B cell (primary cell): ENCODE results near the gene PPP6R3. TPM values are rescaled to one million over a fixed set of nuclear protein-coding genes. Genes with fewer than 3 reads are reported as not detected.

Experiments
- ATAC-seq: fragments of 200-7000 bp; cut with Tn5 transposase; one replicate; pipeline ENCODE4 v1.10.0; 2021; ENCODE audit warnings: low read depth, mild to moderate bottlenecking, moderate number of reproducible peaks, moderate library complexity
- CTCF ChIA-PET: fragments of 350-600 bp; sonication (Branson Sonifier 250); formaldehyde crosslinking; loops from one replicate; lab custom pipeline; 2021; ENCODE audit warnings: antibody characterized with exemption, inconsistent platforms; lab: Charles Lee
- POLR2A ChIA-PET: fragments of 350-600 bp; sonication (Branson Sonifier 250); formaldehyde crosslinking; loops from one replicate; lab custom pipeline; 2021; ENCODE audit warnings: antibody characterized with exemption; lab: Charles Lee
- DNase-seq: peaks from one replicate; pipeline ENCODE4 v3.0.0; 2013
- H2AFZ ChIP-seq: 2 replicates; pipeline ENCODE4 v1.6.1; 2012; ENCODE audit warnings: mild to moderate bottlenecking, low read depth, low read length; ENCODE audit not compliant: insufficient read depth, poor library complexity, severe bottlenecking
- H3K27ac ChIP-seq, 2 donors: 1 replicate in 1 of 2; 2 replicates in 1 of 2; pipeline ENCODE4 v1.5.1; 2012 to 2013; ENCODE audit warnings: low read length in 2 of 2, mild to moderate bottlenecking in 2 of 2, moderate library complexity in 1 of 2
- H3K27me3 ChIP-seq, 4 experiments: fragments of 200-600 bp in 1 of 4; sonication (generic) in 1 of 4; replicated peaks in 1 of 4; 1 replicate in 2 of 4; 2 replicates in 2 of 4; pipeline versions ENCODE4 v1.6.1 to v1.7.0; 2013 to 2016; ENCODE audit warnings: low read length in 3 of 4, mild to moderate bottlenecking in 2 of 4, mixed read lengths in 1 of 4, moderate library complexity in 1 of 4; ENCODE audit not compliant: insufficient read depth in 4 of 4, control insufficient read depth in 3 of 4; ENCODE audit errors: control extremely low read depth in 1 of 4
- H3K36me3 ChIP-seq, 2 experiments: replicated peaks in 1 of 2; 1 replicate in 1 of 2; 2 replicates in 1 of 2; pipeline versions ENCODE4 v1.6.1 to v1.7.1; 2013; ENCODE audit warnings: low read length in 1 of 2; ENCODE audit not compliant: insufficient read depth in 2 of 2, control insufficient read depth in 1 of 2; ENCODE audit errors: control extremely low read depth in 1 of 2, extremely low read depth in 1 of 2
- H3K4me1 ChIP-seq, 2 donors: fragments of 200-600 bp in 1 of 2; sonication (generic) in 1 of 2; 1 replicate in 1 of 2; 2 replicates in 1 of 2; pipeline versions ENCODE4 v1.5.1 to v1.6.1; 2013 to 2017; ENCODE audit warnings: low read length in 2 of 2; ENCODE audit not compliant: control insufficient read depth in 2 of 2, insufficient read depth in 2 of 2
- H3K4me2 ChIP-seq: replicated peaks from 2 replicates; pipeline ENCODE3; 2012; ENCODE audit warnings: mild to moderate bottlenecking, low read depth, low read length; ENCODE audit not compliant: poor library complexity, severe bottlenecking
- H3K4me3 ChIP-seq, 5 experiments: fragments of 200-600 bp in 1 of 5; sonication (generic) in 1 of 5; 1 replicate in 3 of 5; 2 replicates in 2 of 5; pipeline versions ENCODE4 v1.5.1 to v1.7.0; 2011 to 2016; ENCODE audit warnings: low read length in 4 of 5, mild to moderate bottlenecking in 4 of 5, low read depth in 2 of 5, control low read depth in 1 of 5, moderate library complexity in 1 of 5; ENCODE audit not compliant: insufficient read depth in 1 of 5; ENCODE audit errors: control extremely low read depth in 1 of 5, extremely low read depth in 1 of 5
- H3K79me2 ChIP-seq: fragments of 200-600 bp; sonication (generic); one replicate; pipeline ENCODE4 v1.6.0; 2016; ENCODE audit warnings: low read length; ENCODE audit not compliant: control insufficient read depth, insufficient read depth
- H3K9ac ChIP-seq: fragments of 200-600 bp; sonication (generic); 2 replicates; pipeline ENCODE4 v1.6.1; 2017; ENCODE audit warnings: mild to moderate bottlenecking, low read length, moderate library complexity
- H3K9me3 ChIP-seq, 3 donors: one replicate each; pipeline versions ENCODE4 v1.6.1 to v1.7.1; 2013; ENCODE audit warnings: low read length in 2 of 3; ENCODE audit not compliant: control insufficient read depth in 2 of 3, insufficient read depth in 1 of 3; ENCODE audit errors: control extremely low read depth in 1 of 3
- H4K20me1 ChIP-seq: 2 replicates; pipeline ENCODE4 v1.6.0; 2012; ENCODE audit warnings: mild to moderate bottlenecking, low read length; ENCODE audit not compliant: insufficient read depth, control insufficient read depth, poor library complexity, severe bottlenecking
- H3K27ac Mint-ChIP-seq: one replicate; pipeline ENCODE4 v1.8.0; 2021; ENCODE audit warnings: mixed read lengths
- H3K27me3 Mint-ChIP-seq: one replicate; pipeline ENCODE4 v1.8.0; 2021; ENCODE audit warnings: mixed read lengths
- H3K4me1 Mint-ChIP-seq: one replicate; pipeline ENCODE4 v1.8.0; 2021; ENCODE audit warnings: mixed read lengths
- H3K4me3 Mint-ChIP-seq: one replicate; pipeline ENCODE4 v1.8.0; 2021; ENCODE audit warnings: mixed read lengths
- H3K9me3 Mint-ChIP-seq: one replicate; pipeline ENCODE4 v1.8.0; 2022; ENCODE audit warnings: mixed read lengths; ENCODE audit not compliant: insufficient read depth
- EZH2 ChIP-seq: IDR thresholded peaks from 2 replicates; pipeline ENCODE4 v1.6.1; 2012; ENCODE audit warnings: borderline replicate concordance, low read depth, mild to moderate bottlenecking, moderate library complexity, low read length; ENCODE audit not compliant: insufficient read depth, poor library complexity, severe bottlenecking
- WGBS: methylation state at CpG from one replicate; pipeline ENCODE4 v1.1.5; 2013; ENCODE audit warnings: missing lambda C conversion rate; ENCODE audit not compliant: insufficient coverage; 5-methylcytosine and 5-hydroxymethylcytosine counted together
- intact Hi-C: fragments of 100-400 bp; cut with micrococcal nuclease; formaldehyde crosslinking; loops from one replicate; pipeline ENCODE4 v1.10.0; 2022
- polyA plus RNA-seq: library from polyadenylated mRNA; depleted of rRNA; stranded (reverse); fragments of >200 nt; gene quantifications from 2 replicates; pipeline ENCODE4 v1.2.3, GENCODE V29; 2012
- total RNA-seq, 2 donors: library from RNA; stranded (reverse); fragments of 120-200 nt in 1 of 2; gene quantifications; 1 replicate in 1 of 2; 2 replicates in 1 of 2; pipeline versions ENCODE4 v1.2.3 to v1.2.4, GENCODE V29; 2013 to 2022
- TF ChIP-seq, protein P1 (sequence below): fragments of 200-600 bp; IDR thresholded peaks from one replicate; pipeline ENCODE4 v1.8.0; 2022; ENCODE audit warnings: antibody characterized with exemption, mild to moderate bottlenecking

PPP6R3 gene
- total and polyA plus RNA-seq, 2 donors (not counting 1 experiment from before 2014, with no cell fraction given): 48.5 to 159 TPM

DNA sequence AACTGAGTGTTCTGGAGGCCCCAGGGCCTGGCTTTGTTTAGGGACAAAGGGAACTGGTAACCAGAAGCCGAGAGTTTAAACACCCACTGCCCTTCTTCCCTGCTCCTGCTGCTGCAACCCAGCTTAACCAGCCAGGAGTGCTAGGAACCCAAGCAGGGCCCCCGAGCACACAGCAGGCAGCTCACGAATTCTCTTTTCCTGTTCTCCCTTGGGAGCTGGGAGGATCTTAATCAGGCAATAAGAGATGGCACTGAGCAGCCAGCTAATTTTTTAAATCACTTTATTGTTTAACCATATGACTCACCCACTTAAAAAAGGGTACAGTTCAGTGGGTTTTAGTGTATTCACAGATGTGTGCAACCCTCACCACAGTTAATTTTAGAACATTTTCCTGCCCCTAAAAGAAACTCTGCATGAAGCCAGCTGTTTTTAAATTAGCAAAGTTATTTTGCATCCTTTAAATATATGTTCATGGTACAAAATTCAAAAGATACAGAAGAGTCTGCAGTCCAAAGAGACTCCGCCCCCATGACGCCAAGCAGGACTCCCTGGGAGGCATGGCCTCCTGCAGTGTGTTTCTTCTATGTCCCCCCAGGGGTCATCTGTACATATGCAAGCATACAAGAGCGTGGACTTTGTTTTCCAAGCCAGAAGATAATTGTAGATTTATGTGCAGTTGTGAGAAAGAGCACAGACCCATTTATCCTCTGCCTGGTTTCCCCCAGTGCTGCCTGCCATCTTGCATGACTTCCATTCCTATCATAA, 18.9 kb upstream of the PPP6R3 start:
- H2AFZ ChIP-seq: no peak overlapping the region
- no peak for TF ChIP-seq EZH2
- TF ChIP-seq, protein P1, sequence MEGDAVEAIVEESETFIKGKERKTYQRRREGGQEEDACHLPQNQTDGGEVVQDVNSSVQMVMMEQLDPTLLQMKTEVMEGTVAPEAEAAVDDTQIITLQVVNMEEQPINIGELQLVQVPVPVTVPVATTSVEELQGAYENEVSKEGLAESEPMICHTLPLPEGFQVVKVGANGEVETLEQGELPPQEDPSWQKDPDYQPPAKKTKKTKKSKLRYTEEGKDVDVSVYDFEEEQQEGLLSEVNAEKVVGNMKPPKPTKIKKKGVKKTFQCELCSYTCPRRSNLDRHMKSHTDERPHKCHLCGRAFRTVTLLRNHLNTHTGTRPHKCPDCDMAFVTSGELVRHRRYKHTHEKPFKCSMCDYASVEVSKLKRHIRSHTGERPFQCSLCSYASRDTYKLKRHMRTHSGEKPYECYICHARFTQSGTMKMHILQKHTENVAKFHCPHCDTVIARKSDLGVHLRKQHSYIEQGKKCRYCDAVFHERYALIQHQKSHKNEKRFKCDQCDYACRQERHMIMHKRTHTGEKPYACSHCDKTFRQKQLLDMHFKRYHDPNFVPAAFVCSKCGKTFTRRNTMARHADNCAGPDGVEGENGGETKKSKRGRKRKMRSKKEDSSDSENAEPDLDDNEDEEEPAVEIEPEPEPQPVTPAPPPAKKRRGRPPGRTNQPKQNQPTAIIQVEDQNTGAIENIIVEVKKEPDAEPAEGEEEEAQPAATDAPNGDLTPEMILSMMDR: no peak
- Mint-ChIP-seq H3K4me3 (no peak overlapping the region), H3K9me3 (no peaks in the 10 kb centered on the region), H3K4me1 (peaks cover 29% of the 10 kb centered on the region), H3K27me3 (no peaks in the 10 kb centered on the region), H3K27ac (no peak overlapping the region)
- H3K4me1 ChIP-seq: peaks cover 16 to 26% of the 10 kb centered on the region in 2 donors
- no peak overlapping the region for H3K27ac ChIP-seq
- CTCF ChIA-PET: interaction anchor here (0.8 to 1.3 kb wide), 3 partner anchors 11 to 182 kb away, joined by 3 to 4 read pairs (median 4); no protein-coding TSS in a partner anchor
- intact Hi-C loops: loop anchor here (10.0 kb wide), 1 partner anchor 437 kb away; the partner anchor contains the start of gene UNC93B1
- ATAC-seq: peak; percentile 39
- H3K4me3 ChIP-seq: no peak overlapping the region
- H3K4me2 ChIP-seq: peak overlapping the region; percentile 55
- no peaks in the 10 kb centered on the region for H3K79me2 ChIP-seq
- H3K9me3 ChIP-seq: no peaks in the 10 kb centered on the region
- POLR2A ChIA-PET: no interaction called here
- H4K20me1 ChIP-seq: no peaks in the 10 kb centered on the region
- H3K27me3 ChIP-seq: no peaks in the 10 kb centered on the region
- H3K36me3 ChIP-seq: no peaks in the 10 kb centered on the region
- no peak overlapping the region for H3K9ac ChIP-seq
- 0% methylated on average over 1 of the region's 6 CpGs for WGBS
- no peak for DNase-seq

GRCh38 chr11:68442433-68442832, 18.1 kb upstream of the PPP6R3 start:
- Histone ChIP-seq H3K36me3 (no peaks in the 10 kb centered on the region), H3K27me3 (no peaks in the 10 kb centered on the region), H3K4me2 (no peak overlapping the region), H3K9me3 (no peaks in the 10 kb centered on the region), H3K4me1 (peaks cover 16 to 31% of the 10 kb centered on the region in 2 donors), H3K27ac (no peak overlapping the region), H3K9ac (no peak overlapping the region), H3K4me3 (no peak overlapping the region), H4K20me1 (no peaks in the 10 kb centered on the region), H3K79me2 (no peaks in the 10 kb centered on the region), H2AFZ (no peak overlapping the region)
- no peak for DNase-seq
- H3K9me3 Mint-ChIP-seq: no peaks in the 10 kb centered on the region
- ATAC-seq: no peak
- ChIA-PET CTCF (interaction anchor here (0.8 to 1.3 kb wide), 3 partner anchors 11 to 183 kb away, joined by 3 to 4 read pairs (median 4); no protein-coding TSS in a partner anchor), POLR2A (no interaction called here)
- no peaks in the 10 kb centered on the region for H3K27me3 Mint-ChIP-seq
- no peak for TF ChIP-seq EZH2
- TF ChIP-seq, protein P1: no peak
- H3K4me1 Mint-ChIP-seq: peaks cover 31% of the 10 kb centered on the region
- over 99% methylated on average over 10 of the region's 10 CpGs for WGBS
- no peak overlapping the region for H3K27ac Mint-ChIP-seq
- intact Hi-C loops: loop anchor here (10.0 kb wide), 1 partner anchor 438 kb away; the partner anchor contains the start of gene UNC93B1
- H3K4me3 Mint-ChIP-seq: no peak overlapping the region
